K562 (cell line): ENCODE data around the gene STAMBPL1. TPM values are rescaled to one million over a fixed set of nuclear protein-coding genes. Genes with fewer than 3 reads are reported as not detected.

Experiments used
- BRCA1 ChIP-seq, 2 experiments: fragments of 450-650 bp in 1 of 2; sonication (generic) in 1 of 2; formaldehyde crosslinking in 1 of 2; IDR thresholded peaks; 2 replicates each; pipeline versions ENCODE4 v1.5.0 to v1.6.1; 2017 to 2020; ENCODE audit warnings: mild to moderate bottlenecking in 1 of 2, missing genetic modification reagents in 1 of 2
- DDX20 ChIP-seq: fragments of 450-650 bp; IDR thresholded peaks from 2 replicates; pipeline ENCODE4 v1.6.1; 2016; ENCODE audit warnings: missing genetic modification characterization, low read depth, mild to moderate bottlenecking, missing compliant biosample characterization, moderate library complexity
- NCOA4 ChIP-seq: fragments of 450-650 bp; IDR thresholded peaks from 2 replicates; pipeline ENCODE4 v1.6.1; 2018; ENCODE audit warnings: mild to moderate bottlenecking; ENCODE audit not compliant: partially characterized antibody
- NFE2L1 ChIP-seq: fragments of 450-650 bp; IDR thresholded peaks from 2 replicates; pipeline ENCODE4 v1.6.1; 2016; ENCODE audit warnings: missing genetic modification characterization, low read depth, mild to moderate bottlenecking, missing compliant biosample characterization, moderate library complexity, borderline replicate concordance
- PCBP1 ChIP-seq: fragments of 200-400 bp; formaldehyde crosslinking; IDR thresholded peaks from 2 replicates; pipeline ENCODE4 v1.6.1; 2018; ENCODE audit warnings: mild to moderate bottlenecking, low read depth, low read length; ENCODE audit not compliant: poor library complexity, severe bottlenecking
- SRF ChIP-seq, 2 experiments: fragments of 250-450, 450-650 bp in 1 of 2; sonication (Bioruptor Pico) in 1 of 2; sonication (generic) in 1 of 2; formaldehyde crosslinking; IDR thresholded peaks; 2 replicates each; pipeline versions ENCODE4 v1.5.0 to v1.5.1; 2020 to 2022; ENCODE audit warnings: mild to moderate bottlenecking in 1 of 2, missing genetic modification reagents in 1 of 2
- STAT5A ChIP-seq: IDR thresholded peaks from 2 replicates; pipeline ENCODE4 v1.6.1; 2012; ENCODE audit warnings: low read length, inconsistent platforms, borderline replicate concordance
- polyA plus RNA-seq, 8 experiments: library from polyadenylated mRNA; depleted of rRNA in 4 of 8; stranded (reverse) in 5 of 8; unstranded in 3 of 8; fragments of >200 nt; fragmentation: Nextera tagmentation in 2 of 8; fragmentation: Illumina TruSeq in 1 of 8; extraction: Ambion mirVana in 2 of 8; extraction: Trizol in 1 of 8; gene quantifications; 2 replicates each; pipeline versions ENCODE4 v1.2.1 to v1.2.3, GENCODE V29; 2011 to 2014; ENCODE audit warnings: inconsistent platforms in 1 of 8, missing spikeins in 1 of 8
- total RNA-seq, 7 experiments: library from RNA; depleted of rRNA in 6 of 7; stranded (reverse); fragments of >200 nt in 6 of 7; fragmentation: Illumina TruSeq in 2 of 7; extraction: Trizol in 2 of 7; gene quantifications; 2 replicates each; pipeline versions ENCODE4 v1.2.1 to v1.2.3, GENCODE V29; 2011 to 2021; ENCODE audit warnings: low replicate concordance in 1 of 7
- TF ChIP-seq, protein P1 (sequence below): fragments of 200-400 bp; formaldehyde crosslinking; IDR thresholded peaks from 2 replicates; pipeline ENCODE4 v1.6.1; 2017; ENCODE audit warnings: mild to moderate bottlenecking, low read depth, low read length, moderate library complexity
- TF ChIP-seq, protein P2 (sequence below): fragments of 250-450 bp; sonication (Bioruptor Pico); IDR thresholded peaks from 2 replicates; pipeline ENCODE4 v1.5.0; 2021; ENCODE audit warnings: mild to moderate bottlenecking, moderate library complexity
- TF ChIP-seq, protein P3 (sequence below): fragments of 450-650 bp; IDR thresholded peaks from 2 replicates; pipeline ENCODE4 v1.6.1; 2016; ENCODE audit warnings: mild to moderate bottlenecking, moderate library complexity

The STAMBPL1 gene
- total and polyA plus RNA-seq, 9 of the 15 experiments (the other 6 are each of a cell fraction or from before 2014, with no cell fraction given) = 0.09 TPM; not detected in 8

DNA sequence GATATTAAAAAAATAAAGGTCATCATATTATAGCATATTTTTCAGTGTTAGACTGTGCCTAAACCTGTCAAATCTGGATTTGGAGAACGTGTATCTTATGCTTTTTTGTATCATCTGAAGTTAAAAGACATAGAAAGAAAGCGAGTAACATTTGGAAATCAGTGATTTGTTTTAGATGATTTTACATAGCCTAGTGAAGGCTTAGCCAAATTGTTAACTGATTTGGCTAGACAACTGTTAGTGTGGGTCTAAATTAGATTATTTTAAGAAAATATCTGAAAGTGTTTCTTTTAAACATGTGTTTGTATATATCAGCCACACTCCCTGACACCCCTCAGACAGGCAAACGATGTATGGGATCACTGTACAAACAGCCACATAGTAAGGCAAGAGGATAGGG, 36.9 kb downstream of the STAMBPL1 start (continued):
- TF ChIP-seq DDX20 (tag) (no peak), SRF (CRISPR knock-in tag; IDR thresholded peaks at IDR 0.05) (no peak), STAT5A (no peak), PCBP1 (no peak), BRCA1 (IDR thresholded peaks at IDR 0.05) (no peak), BRCA1 (CRISPR knock-in tag; IDR thresholded peaks at IDR 0.05) (no peak), NCOA4 (no peak), NFE2L1 (no peak)
- TF ChIP-seq, protein P1, sequence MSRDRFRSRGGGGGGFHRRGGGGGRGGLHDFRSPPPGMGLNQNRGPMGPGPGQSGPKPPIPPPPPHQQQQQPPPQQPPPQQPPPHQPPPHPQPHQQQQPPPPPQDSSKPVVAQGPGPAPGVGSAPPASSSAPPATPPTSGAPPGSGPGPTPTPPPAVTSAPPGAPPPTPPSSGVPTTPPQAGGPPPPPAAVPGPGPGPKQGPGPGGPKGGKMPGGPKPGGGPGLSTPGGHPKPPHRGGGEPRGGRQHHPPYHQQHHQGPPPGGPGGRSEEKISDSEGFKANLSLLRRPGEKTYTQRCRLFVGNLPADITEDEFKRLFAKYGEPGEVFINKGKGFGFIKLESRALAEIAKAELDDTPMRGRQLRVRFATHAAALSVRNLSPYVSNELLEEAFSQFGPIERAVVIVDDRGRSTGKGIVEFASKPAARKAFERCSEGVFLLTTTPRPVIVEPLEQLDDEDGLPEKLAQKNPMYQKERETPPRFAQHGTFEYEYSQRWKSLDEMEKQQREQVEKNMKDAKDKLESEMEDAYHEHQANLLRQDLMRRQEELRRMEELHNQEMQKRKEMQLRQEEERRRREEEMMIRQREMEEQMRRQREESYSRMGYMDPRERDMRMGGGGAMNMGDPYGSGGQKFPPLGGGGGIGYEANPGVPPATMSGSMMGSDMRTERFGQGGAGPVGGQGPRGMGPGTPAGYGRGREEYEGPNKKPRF = no peak
- TF ChIP-seq, protein P2, sequence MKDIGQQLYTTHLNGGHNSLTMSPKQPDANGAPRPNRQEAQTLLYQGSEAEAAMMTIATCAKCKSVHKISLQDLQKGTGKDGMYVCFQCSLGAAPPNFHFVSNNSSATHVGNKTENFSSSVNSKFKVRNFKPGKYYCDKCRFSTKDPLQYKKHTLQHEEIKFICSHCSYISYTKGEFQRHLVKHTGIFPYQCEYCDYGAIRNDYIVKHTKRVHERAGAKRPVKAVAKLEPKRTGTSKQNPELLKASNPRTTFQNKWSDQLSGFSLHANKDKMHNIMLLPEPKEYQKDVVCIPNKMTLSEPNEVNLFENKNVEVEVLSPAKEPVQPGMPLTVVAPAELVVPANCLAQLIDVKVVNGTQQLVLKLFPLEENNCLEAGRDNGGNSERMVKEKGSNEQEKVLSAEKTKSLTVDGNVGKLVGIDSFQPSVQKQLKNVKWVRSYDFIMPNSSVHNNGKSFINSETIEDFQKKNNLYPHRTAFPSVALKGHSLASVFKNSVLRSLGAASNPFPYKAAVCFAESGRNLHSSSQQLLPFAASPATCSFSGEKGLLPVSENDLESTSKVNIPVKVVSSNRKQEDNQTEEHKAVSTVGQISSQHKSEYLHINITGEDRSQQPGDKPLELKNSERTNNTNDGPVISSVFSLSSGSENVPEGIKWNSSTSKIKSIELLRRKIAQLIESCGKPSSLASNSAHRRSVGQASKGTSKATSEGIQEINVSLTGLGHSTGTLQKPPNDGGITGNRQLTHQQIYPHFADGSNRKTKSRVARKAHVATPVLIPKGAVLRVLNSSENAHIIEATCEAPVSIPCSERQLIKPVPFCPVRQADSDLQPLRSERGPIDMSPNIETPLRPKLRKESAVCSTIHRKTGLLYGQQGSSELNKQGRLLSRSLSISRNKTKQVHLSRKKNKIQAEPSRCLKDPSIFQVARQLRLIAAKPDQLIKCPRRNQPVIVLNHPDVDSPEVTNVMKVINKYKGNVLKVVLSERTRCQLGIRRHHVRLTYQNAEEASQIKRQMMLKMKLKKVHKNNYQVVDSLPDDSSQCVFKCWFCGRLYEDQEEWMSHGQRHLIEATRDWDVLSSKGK (CRISPR knock-in tag) = no peak
- TF ChIP-seq, protein P3, sequence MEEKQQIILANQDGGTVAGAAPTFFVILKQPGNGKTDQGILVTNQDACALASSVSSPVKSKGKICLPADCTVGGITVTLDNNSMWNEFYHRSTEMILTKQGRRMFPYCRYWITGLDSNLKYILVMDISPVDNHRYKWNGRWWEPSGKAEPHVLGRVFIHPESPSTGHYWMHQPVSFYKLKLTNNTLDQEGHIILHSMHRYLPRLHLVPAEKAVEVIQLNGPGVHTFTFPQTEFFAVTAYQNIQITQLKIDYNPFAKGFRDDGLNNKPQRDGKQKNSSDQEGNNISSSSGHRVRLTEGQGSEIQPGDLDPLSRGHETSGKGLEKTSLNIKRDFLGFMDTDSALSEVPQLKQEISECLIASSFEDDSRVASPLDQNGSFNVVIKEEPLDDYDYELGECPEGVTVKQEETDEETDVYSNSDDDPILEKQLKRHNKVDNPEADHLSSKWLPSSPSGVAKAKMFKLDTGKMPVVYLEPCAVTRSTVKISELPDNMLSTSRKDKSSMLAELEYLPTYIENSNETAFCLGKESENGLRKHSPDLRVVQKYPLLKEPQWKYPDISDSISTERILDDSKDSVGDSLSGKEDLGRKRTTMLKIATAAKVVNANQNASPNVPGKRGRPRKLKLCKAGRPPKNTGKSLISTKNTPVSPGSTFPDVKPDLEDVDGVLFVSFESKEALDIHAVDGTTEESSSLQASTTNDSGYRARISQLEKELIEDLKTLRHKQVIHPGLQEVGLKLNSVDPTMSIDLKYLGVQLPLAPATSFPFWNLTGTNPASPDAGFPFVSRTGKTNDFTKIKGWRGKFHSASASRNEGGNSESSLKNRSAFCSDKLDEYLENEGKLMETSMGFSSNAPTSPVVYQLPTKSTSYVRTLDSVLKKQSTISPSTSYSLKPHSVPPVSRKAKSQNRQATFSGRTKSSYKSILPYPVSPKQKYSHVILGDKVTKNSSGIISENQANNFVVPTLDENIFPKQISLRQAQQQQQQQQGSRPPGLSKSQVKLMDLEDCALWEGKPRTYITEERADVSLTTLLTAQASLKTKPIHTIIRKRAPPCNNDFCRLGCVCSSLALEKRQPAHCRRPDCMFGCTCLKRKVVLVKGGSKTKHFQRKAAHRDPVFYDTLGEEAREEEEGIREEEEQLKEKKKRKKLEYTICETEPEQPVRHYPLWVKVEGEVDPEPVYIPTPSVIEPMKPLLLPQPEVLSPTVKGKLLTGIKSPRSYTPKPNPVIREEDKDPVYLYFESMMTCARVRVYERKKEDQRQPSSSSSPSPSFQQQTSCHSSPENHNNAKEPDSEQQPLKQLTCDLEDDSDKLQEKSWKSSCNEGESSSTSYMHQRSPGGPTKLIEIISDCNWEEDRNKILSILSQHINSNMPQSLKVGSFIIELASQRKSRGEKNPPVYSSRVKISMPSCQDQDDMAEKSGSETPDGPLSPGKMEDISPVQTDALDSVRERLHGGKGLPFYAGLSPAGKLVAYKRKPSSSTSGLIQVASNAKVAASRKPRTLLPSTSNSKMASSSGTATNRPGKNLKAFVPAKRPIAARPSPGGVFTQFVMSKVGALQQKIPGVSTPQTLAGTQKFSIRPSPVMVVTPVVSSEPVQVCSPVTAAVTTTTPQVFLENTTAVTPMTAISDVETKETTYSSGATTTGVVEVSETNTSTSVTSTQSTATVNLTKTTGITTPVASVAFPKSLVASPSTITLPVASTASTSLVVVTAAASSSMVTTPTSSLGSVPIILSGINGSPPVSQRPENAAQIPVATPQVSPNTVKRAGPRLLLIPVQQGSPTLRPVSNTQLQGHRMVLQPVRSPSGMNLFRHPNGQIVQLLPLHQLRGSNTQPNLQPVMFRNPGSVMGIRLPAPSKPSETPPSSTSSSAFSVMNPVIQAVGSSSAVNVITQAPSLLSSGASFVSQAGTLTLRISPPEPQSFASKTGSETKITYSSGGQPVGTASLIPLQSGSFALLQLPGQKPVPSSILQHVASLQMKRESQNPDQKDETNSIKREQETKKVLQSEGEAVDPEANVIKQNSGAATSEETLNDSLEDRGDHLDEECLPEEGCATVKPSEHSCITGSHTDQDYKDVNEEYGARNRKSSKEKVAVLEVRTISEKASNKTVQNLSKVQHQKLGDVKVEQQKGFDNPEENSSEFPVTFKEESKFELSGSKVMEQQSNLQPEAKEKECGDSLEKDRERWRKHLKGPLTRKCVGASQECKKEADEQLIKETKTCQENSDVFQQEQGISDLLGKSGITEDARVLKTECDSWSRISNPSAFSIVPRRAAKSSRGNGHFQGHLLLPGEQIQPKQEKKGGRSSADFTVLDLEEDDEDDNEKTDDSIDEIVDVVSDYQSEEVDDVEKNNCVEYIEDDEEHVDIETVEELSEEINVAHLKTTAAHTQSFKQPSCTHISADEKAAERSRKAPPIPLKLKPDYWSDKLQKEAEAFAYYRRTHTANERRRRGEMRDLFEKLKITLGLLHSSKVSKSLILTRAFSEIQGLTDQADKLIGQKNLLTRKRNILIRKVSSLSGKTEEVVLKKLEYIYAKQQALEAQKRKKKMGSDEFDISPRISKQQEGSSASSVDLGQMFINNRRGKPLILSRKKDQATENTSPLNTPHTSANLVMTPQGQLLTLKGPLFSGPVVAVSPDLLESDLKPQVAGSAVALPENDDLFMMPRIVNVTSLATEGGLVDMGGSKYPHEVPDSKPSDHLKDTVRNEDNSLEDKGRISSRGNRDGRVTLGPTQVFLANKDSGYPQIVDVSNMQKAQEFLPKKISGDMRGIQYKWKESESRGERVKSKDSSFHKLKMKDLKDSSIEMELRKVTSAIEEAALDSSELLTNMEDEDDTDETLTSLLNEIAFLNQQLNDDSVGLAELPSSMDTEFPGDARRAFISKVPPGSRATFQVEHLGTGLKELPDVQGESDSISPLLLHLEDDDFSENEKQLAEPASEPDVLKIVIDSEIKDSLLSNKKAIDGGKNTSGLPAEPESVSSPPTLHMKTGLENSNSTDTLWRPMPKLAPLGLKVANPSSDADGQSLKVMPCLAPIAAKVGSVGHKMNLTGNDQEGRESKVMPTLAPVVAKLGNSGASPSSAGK = no peak
